Subcutaneous abdominal adipose tissue (tissue), 5 donors: ENCODE data around the gene ARRB2.

ENCODE experiments used
- H3K27ac ChIP-seq: one replicate; pipeline ENCODE4 v1.7.0; 2013; ENCODE audit warnings: low read depth, mild to moderate bottlenecking, inconsistent platforms, low read length, moderate library complexity
- H3K27me3 ChIP-seq, 5 donors: one replicate each; pipeline ENCODE4 v1.7.0; 2013; ENCODE audit warnings: low read length in 5 of 5, inconsistent platforms in 1 of 5; ENCODE audit not compliant: control insufficient read depth in 5 of 5, insufficient read depth in 4 of 5
- H3K36me3 ChIP-seq, 5 donors: one replicate each; pipeline ENCODE4 v1.7.0; 2013; ENCODE audit warnings: low read length in 5 of 5; ENCODE audit not compliant: control insufficient read depth in 5 of 5, insufficient read depth in 5 of 5
- H3K4me1 ChIP-seq, 5 donors: one replicate each; pipeline ENCODE4 v1.7.0; 2013; ENCODE audit warnings: low read length in 5 of 5, mild to moderate bottlenecking in 3 of 5, moderate library complexity in 1 of 5; ENCODE audit not compliant: control insufficient read depth in 5 of 5, insufficient read depth in 5 of 5
- H3K4me3 ChIP-seq, 5 donors: one replicate each; pipeline ENCODE4 v1.7.0; 2013; ENCODE audit warnings: low read length in 5 of 5, low read depth in 1 of 5
- H3K9ac ChIP-seq, 5 donors: one replicate each; pipeline ENCODE4 v1.7.0; 2013; ENCODE audit warnings: low read length in 5 of 5, mild to moderate bottlenecking in 4 of 5, moderate library complexity in 3 of 5
- H3K9me3 ChIP-seq, 5 donors: one replicate each; pipeline ENCODE4 v1.7.0; 2013; ENCODE audit warnings: low read length in 5 of 5; ENCODE audit not compliant: control insufficient read depth in 5 of 5
- donor health status: healthy.
- donor health status: healthy.
- donor health status: healthy.
- donor health status: healthy.
- donor health status: healthy.

ARRB2 gene

DNA sequence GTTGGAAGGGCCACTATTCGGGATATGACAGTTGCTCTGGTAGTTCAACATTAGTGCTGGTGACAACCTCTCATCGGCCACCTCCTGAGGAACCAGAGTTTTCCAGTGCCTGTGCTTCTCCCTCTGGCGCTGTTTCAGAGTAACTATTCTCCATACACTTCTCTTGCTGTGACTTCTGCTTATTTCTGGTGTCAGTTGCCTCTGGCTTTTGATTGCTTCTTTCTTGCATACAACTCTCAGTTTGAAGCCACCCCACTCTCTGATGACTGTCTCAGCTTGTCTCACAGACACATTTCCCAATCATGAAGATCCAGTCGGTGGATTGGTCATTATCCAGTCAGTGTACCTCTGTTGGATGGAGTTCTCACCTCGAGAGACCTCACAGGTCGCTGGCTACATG, 57.9 kb downstream of the ARRB2 start:
- Histone ChIP-seq H3K36me3 (no peaks in the 10 kb centered on the region), H3K27me3 (peaks cover 0 to 7% (median 4%) of the 10 kb centered on the region in 5 donors), H3K4me1 (peaks cover 0 to 2% (median 0%) of the 10 kb centered on the region in 5 donors), H3K27ac (no peak overlapping the region), H3K9me3 (no peaks in the 10 kb centered on the region), H3K9ac (no peak overlapping the region), H3K4me3 (no peak overlapping the region)

DNA sequence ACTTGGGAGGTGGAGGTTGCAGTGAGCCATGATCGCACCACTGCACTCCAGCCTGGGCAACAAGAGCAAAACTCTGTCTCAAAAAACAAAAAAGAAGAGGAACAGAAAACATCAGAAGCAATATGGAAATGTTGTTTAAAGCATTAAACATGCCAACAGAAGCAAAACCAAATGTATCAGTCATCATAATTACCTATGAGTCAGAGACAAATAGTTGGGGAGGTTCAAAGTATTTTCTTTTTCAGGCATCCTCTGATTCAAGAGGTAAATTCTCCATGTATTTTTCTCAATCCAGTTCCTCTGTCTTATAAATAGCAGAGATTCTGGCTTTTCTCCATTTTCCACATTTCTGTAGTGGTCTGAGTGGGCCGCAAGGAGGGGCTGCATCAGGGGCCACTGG, 59.2 kb downstream of the ARRB2 start:
- no peak overlapping the region for H3K27ac ChIP-seq
- H3K36me3 ChIP-seq: no peaks in the 10 kb centered on the region

More for the DNA sequence above, 59.2 kb downstream of the ARRB2 start:
- H3K9me3 ChIP-seq: no peaks in the 10 kb centered on the region
- peaks cover 0 to 10% (median 5%) of the 10 kb centered on the region in 5 donors for H3K27me3 ChIP-seq
- H3K4me3 ChIP-seq: no peak overlapping the region
- peaks cover 0 to 2% (median 0%) of the 10 kb centered on the region in 5 donors for H3K4me1 ChIP-seq
- no peak overlapping the region for H3K9ac ChIP-seq
